ENCODE results near the gene ASAP3. TPM values are rescaled to one million over a fixed set of nuclear protein-coding genes. Genes with fewer than 3 reads are reported as not detected.

Gene ASAP3
- total and polyA plus RNA-seq, 2 of the 13 experiments (the other 11 are each of a cell fraction or from before 2014, with no cell fraction given): 32.6 to 37.0 TPM

DNA sequence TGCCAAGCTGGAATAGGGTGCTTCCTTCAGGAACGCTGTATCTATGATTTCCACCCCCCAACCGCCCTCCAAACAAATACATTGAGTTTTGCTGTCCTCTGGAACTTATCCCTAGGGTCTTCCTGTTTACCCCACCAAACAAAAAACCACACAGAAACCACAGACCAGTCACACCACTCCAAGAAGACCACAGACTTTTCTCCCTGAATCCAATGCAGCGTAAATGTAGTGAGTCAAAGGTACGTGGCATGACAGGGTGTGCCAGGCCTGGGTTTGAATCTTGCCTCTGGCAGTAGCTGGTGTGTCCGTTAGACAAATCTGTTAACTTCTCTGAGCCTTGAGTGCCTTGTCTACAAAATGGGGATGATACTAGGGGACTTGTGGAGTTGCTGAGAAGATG, 27.8 kb downstream of the ASAP3 start:
- TF ChIP-seq, protein P1, sequence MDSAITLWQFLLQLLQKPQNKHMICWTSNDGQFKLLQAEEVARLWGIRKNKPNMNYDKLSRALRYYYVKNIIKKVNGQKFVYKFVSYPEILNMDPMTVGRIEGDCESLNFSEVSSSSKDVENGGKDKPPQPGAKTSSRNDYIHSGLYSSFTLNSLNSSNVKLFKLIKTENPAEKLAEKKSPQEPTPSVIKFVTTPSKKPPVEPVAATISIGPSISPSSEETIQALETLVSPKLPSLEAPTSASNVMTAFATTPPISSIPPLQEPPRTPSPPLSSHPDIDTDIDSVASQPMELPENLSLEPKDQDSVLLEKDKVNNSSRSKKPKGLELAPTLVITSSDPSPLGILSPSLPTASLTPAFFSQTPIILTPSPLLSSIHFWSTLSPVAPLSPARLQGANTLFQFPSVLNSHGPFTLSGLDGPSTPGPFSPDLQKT (CRISPR knock-in tag; IDR thresholded peaks at IDR 0.05; ENCODE audit: borderline replicate concordance): no peak
- H3K27ac ChIP-seq (ENCODE audit: extremely low read length, insufficient read depth, low read length): no peak overlapping the region
- no peak for FAIRE-seq
- H3K27me3 ChIP-seq (ENCODE audit: control insufficient read depth in 1 of 2, insufficient read depth in 2 of 2, low read length in 2 of 2): no peaks in the 10 kb centered on the region
- in situ Hi-C loops (cut with HindIII; ENCODE audit: extremely low pct_ligation_motif_present, low pct_unique_long_range_greater_than_20kb) (no loop called here), intact Hi-C loops (cut with micrococcal nuclease; ENCODE audit: unreplicated experiment) (no loop called here)
- CTCF ChIA-PET (ENCODE audit: low intra/inter-chr PET ratio, low total read pairs): no interaction called here
- H3K4me2 ChIP-seq (ENCODE audit: low read depth, low read length): no peak overlapping the region
- 87% methylated on average over 5 of the region's 5 CpGs for WGBS (ENCODE audit: low lambda C conversion rate)
- H4K20me1 ChIP-seq (ENCODE audit: insufficient read depth, low read length): no peaks in the 10 kb centered on the region
- peaks cover 8 to 32% of the 10 kb centered on the region in 2 experiments; a peak in 4 of 5 replicates for H3K36me3 ChIP-seq (replicated peaks in 1 of 2; ENCODE audit: control insufficient read depth in 1 of 2, insufficient read depth in 2 of 2, low read length in 2 of 2)
- peaks cover 74% of the 10 kb centered on the region for H3K4me1 ChIP-seq (ENCODE audit: insufficient read depth, low read length)
- no peaks in the 10 kb centered on the region for H3K79me2 ChIP-seq (ENCODE audit: insufficient read depth, low read length)
- POLR2A ChIA-PET: interaction anchor here (3.8 kb wide), 1 partner anchor 32 kb away, joined by 22 read pairs; the partner anchor contains the start of gene TCEA3
- H3K9me3 ChIP-seq (ENCODE audit: low read length): no peaks in the 10 kb centered on the region
- DNase-seq (ENCODE audit: low spot score): no peak
- H2AFZ ChIP-seq (ENCODE audit: low read length): no peak overlapping the region
- no peak overlapping the region for H3K4me3 ChIP-seq (replicated peaks in 1 of 3; ENCODE audit: insufficient read depth in 1 of 3, low read depth in 2 of 3, low read length in 3 of 3)
- H3K9ac ChIP-seq (ENCODE audit: insufficient read depth, low read depth, low read length): no peak overlapping the region
- ATAC-seq: no peak
- no TSS peak for BruUV-seq (replicated peaks)

DNA sequence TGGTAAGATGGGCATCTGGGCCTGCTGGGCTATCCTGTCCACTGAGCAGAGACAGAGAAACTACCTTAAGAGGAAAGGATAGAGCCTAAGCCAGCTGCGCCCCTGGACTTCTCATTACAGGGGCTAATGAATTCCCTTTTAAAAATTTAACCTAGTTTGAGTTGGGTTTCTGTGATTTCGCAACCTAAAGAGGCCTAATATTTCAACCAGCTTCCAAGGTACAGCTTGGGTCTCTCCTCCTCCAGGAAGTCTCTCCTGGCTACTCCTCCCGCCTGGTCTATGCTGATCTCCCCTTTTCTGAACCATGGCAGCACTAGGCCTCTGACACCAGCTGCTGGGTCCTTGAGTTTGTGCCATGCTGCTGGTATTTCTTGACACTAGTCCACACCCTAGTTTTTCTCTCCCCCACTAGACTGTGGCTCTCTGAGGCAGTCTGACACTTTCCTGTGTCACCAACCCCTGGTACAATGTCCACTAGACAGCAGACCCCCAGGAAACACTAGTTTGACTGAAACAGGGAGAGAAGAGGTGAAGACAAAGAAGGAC, 30.5 kb downstream of the ASAP3 start:
- no peaks in the 10 kb centered on the region for H3K27me3 ChIP-seq (ENCODE audit: control insufficient read depth in 1 of 2, insufficient read depth in 2 of 2, low read length in 2 of 2)
- peaks cover 47% of the 10 kb centered on the region for H3K4me1 ChIP-seq (ENCODE audit: insufficient read depth, low read length)
- H3K4me2 ChIP-seq (ENCODE audit: low read depth, low read length): no peak overlapping the region
- intact Hi-C loops (cut with micrococcal nuclease; ENCODE audit: unreplicated experiment): no loop called here
- no peak for TF ChIP-seq RARG (CRISPR knock-in tag; IDR thresholded peaks at IDR 0.05; ENCODE audit: low read depth)
- peak; percentile 76 for TF ChIP-seq CEBPB (IDR thresholded peaks at IDR 0.05; ENCODE audit: borderline replicate concordance, low read depth, low read length)
- 0 out of 2 replicates have a peak, but pooled peaks have one; percentile 27 for TF ChIP-seq ZNF263 (CRISPR knock-in tag; IDR thresholded peaks at IDR 0.05)
- ChIA-PET CTCF (ENCODE audit: low intra/inter-chr PET ratio, low total read pairs) (no interaction called here), POLR2A (no interaction called here)
- no peak overlapping the region for H3K4me3 ChIP-seq (replicated peaks in 1 of 3; ENCODE audit: insufficient read depth in 1 of 3, low read depth in 2 of 3, low read length in 3 of 3)
- H2AFZ ChIP-seq (ENCODE audit: low read length): no peak overlapping the region
- WGBS (ENCODE audit: low lambda C conversion rate): 88% methylated on average over 3 of the region's 3 CpGs
- no peak for ATAC-seq
- no peak overlapping the region; the same call in 1 of the 2 replicates for H3K9ac ChIP-seq (ENCODE audit: insufficient read depth, low read depth, low read length)
- H4K20me1 ChIP-seq (ENCODE audit: insufficient read depth, low read length): no peaks in the 10 kb centered on the region
- no peak for DNase-seq (ENCODE audit: low spot score)
- FAIRE-seq: no peak
- in situ Hi-C loops (cut with HindIII; ENCODE audit: extremely low pct_ligation_motif_present, low pct_unique_long_range_greater_than_20kb): no loop called here
- peaks cover 10 to 51% of the 10 kb centered on the region in 2 experiments; a peak in 4 of 5 replicates for H3K36me3 ChIP-seq (replicated peaks in 1 of 2; ENCODE audit: control insufficient read depth in 1 of 2, insufficient read depth in 2 of 2, low read length in 2 of 2)
- H3K27ac ChIP-seq (ENCODE audit: extremely low read length, insufficient read depth, low read length): no peak overlapping the region
- no peaks in the 10 kb centered on the region for H3K9me3 ChIP-seq (ENCODE audit: low read length)
- H3K79me2 ChIP-seq (ENCODE audit: insufficient read depth, low read length): no peaks in the 10 kb centered on the region
- no TSS peak for BruUV-seq (replicated peaks)

Measured in HepG2 (cell line).